Measurements from ENCODE around the gene SEPTIN12.

DNA sequence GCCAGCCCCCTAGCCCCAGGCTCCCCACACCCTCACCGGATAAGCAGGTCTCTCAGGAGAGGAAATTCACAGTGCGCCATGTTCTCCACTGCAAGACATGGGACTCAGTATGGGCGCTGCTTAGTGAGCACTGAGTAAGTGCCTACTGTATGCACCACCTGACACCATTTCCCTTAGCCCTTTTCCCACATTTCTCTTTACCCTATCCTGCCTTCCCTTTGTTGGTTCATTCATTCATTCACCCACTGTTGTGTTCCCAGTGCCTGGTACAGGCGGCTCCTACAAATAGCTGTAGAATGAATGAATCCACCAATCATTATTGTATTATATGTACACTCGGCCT is 10.1 kb downstream of the SEPTIN12 start:
- TF ChIP-seq, protein P1, sequence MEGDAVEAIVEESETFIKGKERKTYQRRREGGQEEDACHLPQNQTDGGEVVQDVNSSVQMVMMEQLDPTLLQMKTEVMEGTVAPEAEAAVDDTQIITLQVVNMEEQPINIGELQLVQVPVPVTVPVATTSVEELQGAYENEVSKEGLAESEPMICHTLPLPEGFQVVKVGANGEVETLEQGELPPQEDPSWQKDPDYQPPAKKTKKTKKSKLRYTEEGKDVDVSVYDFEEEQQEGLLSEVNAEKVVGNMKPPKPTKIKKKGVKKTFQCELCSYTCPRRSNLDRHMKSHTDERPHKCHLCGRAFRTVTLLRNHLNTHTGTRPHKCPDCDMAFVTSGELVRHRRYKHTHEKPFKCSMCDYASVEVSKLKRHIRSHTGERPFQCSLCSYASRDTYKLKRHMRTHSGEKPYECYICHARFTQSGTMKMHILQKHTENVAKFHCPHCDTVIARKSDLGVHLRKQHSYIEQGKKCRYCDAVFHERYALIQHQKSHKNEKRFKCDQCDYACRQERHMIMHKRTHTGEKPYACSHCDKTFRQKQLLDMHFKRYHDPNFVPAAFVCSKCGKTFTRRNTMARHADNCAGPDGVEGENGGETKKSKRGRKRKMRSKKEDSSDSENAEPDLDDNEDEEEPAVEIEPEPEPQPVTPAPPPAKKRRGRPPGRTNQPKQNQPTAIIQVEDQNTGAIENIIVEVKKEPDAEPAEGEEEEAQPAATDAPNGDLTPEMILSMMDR (IDR thresholded peaks at IDR 0.05) = no peak
- TF ChIP-seq POLR2A (IDR thresholded peaks at IDR 0.05) = no peak

All from thyroid gland (tissue), 4 donors.